Brain microvascular endothelial cell (primary cell): ENCODE results near the gene KRT12.

ENCODE experiments used
- DNase-seq: peaks from one replicate; pipeline ENCODE4 v3.0.0-alpha.2; 2020
- H3K27ac ChIP-seq: fragments of 250-450 bp; sonication (Bioruptor Pico); 2 replicates; pipeline ENCODE4 v1.5.1; 2020; ENCODE audit warnings: mild to moderate bottlenecking, moderate library complexity
- H3K27me3 ChIP-seq: fragments of 250-450 bp; sonication (Bioruptor Pico); replicated peaks from 2 replicates; pipeline ENCODE4 v1.5.1; 2020; ENCODE audit warnings: mild to moderate bottlenecking
- H3K36me3 ChIP-seq: fragments of 250-450 bp; sonication (Bioruptor Pico); replicated peaks from 2 replicates; pipeline ENCODE4 v1.5.1; 2020; ENCODE audit warnings: mild to moderate bottlenecking
- H3K4me3 ChIP-seq: 2 replicates; pipeline ENCODE4 v1.5.1; 2011; ENCODE audit warnings: low read depth, mild to moderate bottlenecking, control low read depth, low read length, moderate library complexity
- CTCF ChIP-seq: IDR thresholded peaks from 2 replicates; pipeline ENCODE4 v1.5.1; 2011; ENCODE audit warnings: low read depth, mild to moderate bottlenecking, moderate library complexity, low read length, control low read depth, inconsistent platforms; ENCODE audit errors: missing control alignments
- in situ Hi-C: cut with HindIII; loops from 2 replicates; pipeline ENCODE4 v1.10.0; 2017; ENCODE audit warnings: low sequenced_read_pairs, low pct_ligation_motif_present

The KRT12 gene

GRCh38 chr17:40866838-40867237 lies at the start of gene KRT12:
TSS of gene KRT12 (minus strand) at chr17:40867223. CDS start at chr17:40867186, 37 bp downstream.
- Histone ChIP-seq H3K4me3 (no peak within 1 kb of the TSS), H3K36me3 (no peaks in the 10 kb centered on the region), H3K27me3 (no peaks in the 10 kb centered on the region), H3K27ac (no peak within 1 kb of the TSS)
- no peak for TF ChIP-seq CTCF
- no peak for DNase-seq
- in situ Hi-C loops: no loop called here

- in situ Hi-C loops: no loop called here
- H3K27ac ChIP-seq: peak overlapping the region; percentile 90
- no peak for TF ChIP-seq CTCF
These were observed 49.3 kb upstream of the KRT12 start for GRCh38 chr17:40916366-40916765.

GRCh38 chr17:40915721-40916256 lies 48.8 kb upstream of the KRT12 start:
- Histone ChIP-seq H3K27ac (peak overlapping the region; percentile 90), H3K36me3 (no peaks in the 10 kb centered on the region), H3K4me3 (no peak overlapping the region), H3K27me3 (no peaks in the 10 kb centered on the region)
- in situ Hi-C loops: no loop called here
- TF ChIP-seq CTCF: no peak
- no peak for DNase-seq

More at GRCh38 chr17:40916366-40916765, 49.3 kb upstream of the KRT12 start:
- Histone ChIP-seq H3K36me3 (no peaks in the 10 kb centered on the region), H3K27me3 (no peaks in the 10 kb centered on the region), H3K4me3 (no peak overlapping the region)
- no peak for DNase-seq

- in situ Hi-C loops: no loop called here
- no peaks in the 10 kb centered on the region for H3K27me3 ChIP-seq
- H3K27ac ChIP-seq: peak overlapping the region; percentile 90
- H3K4me3 ChIP-seq: no peak overlapping the region
- no peak for TF ChIP-seq CTCF
- peak; percentile 81 for DNase-seq
- no peaks in the 10 kb centered on the region for H3K36me3 ChIP-seq
These were observed 48.2 kb upstream of the KRT12 start for GRCh38 chr17:40915199-40915661.

- DNase-seq: no peak
- Histone ChIP-seq H3K36me3 (no peaks in the 10 kb centered on the region), H3K4me3 (no peak overlapping the region), H3K27ac (peak overlapping the region; percentile 90), H3K27me3 (no peaks in the 10 kb centered on the region)
- in situ Hi-C loops: no loop called here
- no peak for TF ChIP-seq CTCF
These were observed 47.2 kb upstream of the KRT12 start for GRCh38 chr17:40914075-40914855.
